ENCODE results near the gene LSM11. TPM values are rescaled to one million over a fixed set of nuclear protein-coding genes. Genes with fewer than 3 reads are reported as not detected.

LSM11 gene
- total and polyA plus RNA-seq, 2 donors (not counting 1 experiment from before 2014, with no cell fraction given) = 1.00 to 4.2 TPM

DNA sequence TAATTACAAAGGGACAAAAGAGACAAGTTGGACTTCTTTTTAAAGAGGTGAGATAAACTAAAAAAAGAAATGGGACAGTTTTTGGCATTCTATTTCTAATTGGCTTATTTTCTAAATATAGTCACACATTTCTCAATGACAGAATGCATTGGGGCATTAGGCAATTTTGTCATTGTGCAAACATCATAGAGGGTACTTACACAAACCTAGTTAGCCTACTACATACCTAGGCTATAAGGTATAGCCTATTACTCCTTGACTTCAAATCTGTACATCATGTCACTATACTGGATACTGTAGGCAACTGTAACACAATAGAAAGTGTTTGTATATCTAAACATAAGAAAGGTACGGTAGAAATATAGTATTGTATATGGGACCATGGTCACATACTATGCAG is 56.1 kb downstream of the LSM11 start:
- WGBS (ENCODE audit: insufficient coverage) = no CpG with 5 or more reads among the region's 1 CpG
- intact Hi-C loops (cut with micrococcal nuclease) = no loop called here
- POLR2A ChIA-PET = no interaction called here

DNA sequence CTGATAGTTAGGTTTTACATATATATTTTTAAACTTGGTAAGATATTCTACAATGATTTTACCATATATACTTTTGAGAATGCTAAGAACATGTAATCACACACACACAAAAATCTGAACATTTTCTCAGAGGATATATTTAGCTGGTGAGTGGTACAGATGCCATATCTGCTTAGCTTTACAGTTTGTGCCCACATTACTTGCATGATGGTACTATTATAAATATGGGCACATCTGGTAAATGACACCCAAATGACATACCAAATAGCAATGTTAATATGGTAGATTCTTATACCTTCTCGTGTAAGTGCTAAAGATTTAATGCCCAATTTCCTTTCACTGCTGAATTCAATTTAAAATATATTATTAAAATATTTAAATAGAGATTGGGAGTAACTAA is 56.6 kb downstream of the LSM11 start:
- Mint-ChIP-seq H3K9me3 (ENCODE audit: insufficient read depth) (no peaks in the 10 kb centered on the region), H3K4me3 (no peak overlapping the region), H3K27me3 (no peaks in the 10 kb centered on the region), H3K4me1 (no peaks in the 10 kb centered on the region), H3K27ac (no peak overlapping the region)
- ChIA-PET CTCF (no interaction called here), POLR2A (no interaction called here)
- Histone ChIP-seq H2AFZ (ENCODE audit: insufficient read depth, low read depth, low read length, poor library complexity, severe bottlenecking) (no peak overlapping the region), H3K27me3 (replicated peaks in 1 of 4; ENCODE audit: control extremely low read depth in 1 of 4, control insufficient read depth in 3 of 4, insufficient read depth in 4 of 4, low read length in 3 of 4) (no peaks in the 10 kb centered on the region), H3K27ac (ENCODE audit: low read length in 2 of 2) (no peak overlapping the region), H3K79me2 (ENCODE audit: control insufficient read depth, insufficient read depth, low read length) (no peaks in the 10 kb centered on the region), H3K9ac (ENCODE audit: low read length) (no peak overlapping the region), H4K20me1 (ENCODE audit: control insufficient read depth, insufficient read depth, low read length, poor library complexity, severe bottlenecking) (no peaks in the 10 kb centered on the region), H3K4me1 (ENCODE audit: control insufficient read depth in 2 of 2, insufficient read depth in 2 of 2, low read length in 2 of 2) (no peaks in the 10 kb centered on the region), H3K36me3 (replicated peaks in 1 of 2; ENCODE audit: control extremely low read depth in 1 of 2, control insufficient read depth in 1 of 2, extremely low read depth in 1 of 2, insufficient read depth in 2 of 2, low read length in 1 of 2) (peaks cover 5 to 20% of the 10 kb centered on the region in 2 experiments), H3K4me2 (replicated peaks; ENCODE audit: low read depth, low read length, poor library complexity, severe bottlenecking) (no peak overlapping the region), H3K4me3 (ENCODE audit: control extremely low read depth in 1 of 5, extremely low read depth in 1 of 5, insufficient read depth in 1 of 5, low read depth in 2 of 5, low read length in 4 of 5) (no peak overlapping the region), H3K9me3 (ENCODE audit: control extremely low read depth in 1 of 3, control insufficient read depth in 2 of 3, insufficient read depth in 1 of 3, low read length in 2 of 3) (no peaks in the 10 kb centered on the region)
- intact Hi-C loops (cut with micrococcal nuclease) = no loop called here
- no peak for DNase-seq
- no CpG with 5 or more reads among the region's 1 CpG for WGBS (ENCODE audit: insufficient coverage)
- no peak for TF ChIP-seq EZH2 (IDR thresholded peaks at IDR 0.05; ENCODE audit: borderline replicate concordance, insufficient read depth, low read depth, low read length, poor library complexity, severe bottlenecking)
- TF ChIP-seq, protein P1, sequence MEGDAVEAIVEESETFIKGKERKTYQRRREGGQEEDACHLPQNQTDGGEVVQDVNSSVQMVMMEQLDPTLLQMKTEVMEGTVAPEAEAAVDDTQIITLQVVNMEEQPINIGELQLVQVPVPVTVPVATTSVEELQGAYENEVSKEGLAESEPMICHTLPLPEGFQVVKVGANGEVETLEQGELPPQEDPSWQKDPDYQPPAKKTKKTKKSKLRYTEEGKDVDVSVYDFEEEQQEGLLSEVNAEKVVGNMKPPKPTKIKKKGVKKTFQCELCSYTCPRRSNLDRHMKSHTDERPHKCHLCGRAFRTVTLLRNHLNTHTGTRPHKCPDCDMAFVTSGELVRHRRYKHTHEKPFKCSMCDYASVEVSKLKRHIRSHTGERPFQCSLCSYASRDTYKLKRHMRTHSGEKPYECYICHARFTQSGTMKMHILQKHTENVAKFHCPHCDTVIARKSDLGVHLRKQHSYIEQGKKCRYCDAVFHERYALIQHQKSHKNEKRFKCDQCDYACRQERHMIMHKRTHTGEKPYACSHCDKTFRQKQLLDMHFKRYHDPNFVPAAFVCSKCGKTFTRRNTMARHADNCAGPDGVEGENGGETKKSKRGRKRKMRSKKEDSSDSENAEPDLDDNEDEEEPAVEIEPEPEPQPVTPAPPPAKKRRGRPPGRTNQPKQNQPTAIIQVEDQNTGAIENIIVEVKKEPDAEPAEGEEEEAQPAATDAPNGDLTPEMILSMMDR (IDR thresholded peaks at IDR 0.05) = no peak
- ATAC-seq (ENCODE audit: low read depth) = no peak

More for the DNA sequence above, 56.1 kb downstream of the LSM11 start:
- no peak for ATAC-seq (ENCODE audit: low read depth)
- TF ChIP-seq EZH2 (IDR thresholded peaks at IDR 0.05; ENCODE audit: borderline replicate concordance, insufficient read depth, low read depth, low read length, poor library complexity, severe bottlenecking) = no peak
- TF ChIP-seq, protein P1 (IDR thresholded peaks at IDR 0.05) = no peak
- H3K36me3 ChIP-seq (replicated peaks in 1 of 2; ENCODE audit: control extremely low read depth in 1 of 2, control insufficient read depth in 1 of 2, extremely low read depth in 1 of 2, insufficient read depth in 2 of 2, low read length in 1 of 2) = peaks cover 5 to 17% of the 10 kb centered on the region in 2 experiments
- no peak overlapping the region for H3K4me2 ChIP-seq (replicated peaks; ENCODE audit: low read depth, low read length, poor library complexity, severe bottlenecking)
- no peak overlapping the region for H3K9ac ChIP-seq (ENCODE audit: low read length)
- H3K4me3 ChIP-seq (ENCODE audit: control extremely low read depth in 1 of 5, extremely low read depth in 1 of 5, insufficient read depth in 1 of 5, low read depth in 2 of 5, low read length in 4 of 5) = no peak overlapping the region
- H3K79me2 ChIP-seq (ENCODE audit: control insufficient read depth, insufficient read depth, low read length) = no peaks in the 10 kb centered on the region
- no peak overlapping the region for H3K27ac ChIP-seq (ENCODE audit: low read length in 2 of 2)
- H3K4me1 ChIP-seq (ENCODE audit: control insufficient read depth in 2 of 2, insufficient read depth in 2 of 2, low read length in 2 of 2) = no peaks in the 10 kb centered on the region
- no peaks in the 10 kb centered on the region for H4K20me1 ChIP-seq (ENCODE audit: control insufficient read depth, insufficient read depth, low read length, poor library complexity, severe bottlenecking)
- no peaks in the 10 kb centered on the region for H3K9me3 ChIP-seq (ENCODE audit: control extremely low read depth in 1 of 3, control insufficient read depth in 2 of 3, insufficient read depth in 1 of 3, low read length in 2 of 3)
- no peak overlapping the region for H2AFZ ChIP-seq (ENCODE audit: insufficient read depth, low read depth, low read length, poor library complexity, severe bottlenecking)
- no peaks in the 10 kb centered on the region for H3K9me3 Mint-ChIP-seq (ENCODE audit: insufficient read depth)
- H3K27ac Mint-ChIP-seq = no peak overlapping the region
- H3K4me3 Mint-ChIP-seq = no peak overlapping the region
- H3K27me3 Mint-ChIP-seq = no peaks in the 10 kb centered on the region
- H3K27me3 ChIP-seq (replicated peaks in 1 of 4; ENCODE audit: control extremely low read depth in 1 of 4, control insufficient read depth in 3 of 4, insufficient read depth in 4 of 4, low read length in 3 of 4) = no peaks in the 10 kb centered on the region
- CTCF ChIA-PET = no interaction called here
- H3K4me1 Mint-ChIP-seq = no peaks in the 10 kb centered on the region
- no peak for DNase-seq

Data from B cell (primary cell).